NCI-H748 (cell line): ENCODE data around the gene MPRIP.

Source experiments
- DNase-seq: peaks from one replicate; lab custom pipeline; 2025; ENCODE audit not compliant: unreplicated experiment; lab: John Stamatoyannopoulos, UW

MPRIP gene

GRCh38 chr17:17227608-17228520 is 185.6 kb downstream of the MPRIP start:
- DNase-seq: no peak

- no peak for DNase-seq
Observed at GRCh38 chr17:17228521-17229279, 186.4 kb downstream of the MPRIP start.

- no peak for DNase-seq
Observed at GRCh38 chr17:17229416-17230384, 187.4 kb downstream of the MPRIP start.

- no peak for DNase-seq
Observed at GRCh38 chr17:17231621-17232302, 189.5 kb downstream of the MPRIP start.

- no peak for DNase-seq
Observed at GRCh38 chr17:17232303-17232621, 190.0 kb downstream of the MPRIP start.

GRCh38 chr17:17235212-17236174 is 193.2 kb downstream of the MPRIP start:
- DNase-seq: no peak

GRCh38 chr17:17236295-17237025 is 194.2 kb downstream of the MPRIP start:
- DNase-seq: peak; percentile 75

- peak; percentile 92 for DNase-seq
Observed at GRCh38 chr17:17237026-17237799, 195.0 kb downstream of the MPRIP start, which contains the start of gene FLCN. TSS of gene FLCN (minus strand) at chr17:17237168. CDS start at chr17:17228137, 9,031 bp downstream.

- no peak for DNase-seq
Observed at GRCh38 chr17:17239832-17240231, 197.6 kb downstream of the MPRIP start.

- no peak for DNase-seq
Observed at GRCh38 chr17:17241656-17242055, 199.4 kb downstream of the MPRIP start.

- no peak for DNase-seq
Observed at GRCh38 chr17:17242246-17242645, 200.0 kb downstream of the MPRIP start.
